Amniotic stem cell (primary cell): ENCODE measurements around the gene DGAT2L6.
"Not testable (repeated sequence)": the region's sequence is repeated elsewhere in the genome, so short reads cannot be mapped to it uniquely, and the experiment has no call there.

Experiments used
- DNase-seq: peaks from one replicate; lab custom pipeline; 2025; lab: John Stamatoyannopoulos, UW

Gene DGAT2L6

GRCh38 chrX:70196961-70197720 is 19.9 kb downstream of the DGAT2L6 start:
- DNase-seq = no peak

- DNase-seq = no peak
These were observed 24.4 kb downstream of the DGAT2L6 start for GRCh38 chrX:70201732-70202131.

GRCh38 chrX:70208479-70208878 is 31.2 kb downstream of the DGAT2L6 start:
- DNase-seq = no peak

DNA sequence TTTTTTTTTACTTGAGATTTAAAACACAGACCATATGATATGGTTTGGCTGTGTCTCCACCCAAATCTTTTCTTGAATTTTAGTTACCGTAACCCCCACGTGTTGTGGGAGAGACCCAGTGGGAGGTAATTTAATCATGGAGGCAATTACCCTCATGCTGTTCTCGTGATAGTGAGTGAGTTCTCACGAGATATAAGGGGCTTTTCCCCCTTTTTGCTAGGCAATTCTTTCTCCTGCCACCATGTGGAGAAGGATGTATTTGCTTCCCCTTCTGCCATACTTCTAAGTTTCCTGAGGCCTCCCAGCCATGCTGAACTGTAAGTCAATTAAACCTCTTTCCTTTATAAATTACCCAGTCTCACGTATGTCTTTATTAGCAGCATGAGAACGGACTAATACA is 32.3 kb downstream of the DGAT2L6 start:
- not testable (repeated sequence) for DNase-seq

DNA sequence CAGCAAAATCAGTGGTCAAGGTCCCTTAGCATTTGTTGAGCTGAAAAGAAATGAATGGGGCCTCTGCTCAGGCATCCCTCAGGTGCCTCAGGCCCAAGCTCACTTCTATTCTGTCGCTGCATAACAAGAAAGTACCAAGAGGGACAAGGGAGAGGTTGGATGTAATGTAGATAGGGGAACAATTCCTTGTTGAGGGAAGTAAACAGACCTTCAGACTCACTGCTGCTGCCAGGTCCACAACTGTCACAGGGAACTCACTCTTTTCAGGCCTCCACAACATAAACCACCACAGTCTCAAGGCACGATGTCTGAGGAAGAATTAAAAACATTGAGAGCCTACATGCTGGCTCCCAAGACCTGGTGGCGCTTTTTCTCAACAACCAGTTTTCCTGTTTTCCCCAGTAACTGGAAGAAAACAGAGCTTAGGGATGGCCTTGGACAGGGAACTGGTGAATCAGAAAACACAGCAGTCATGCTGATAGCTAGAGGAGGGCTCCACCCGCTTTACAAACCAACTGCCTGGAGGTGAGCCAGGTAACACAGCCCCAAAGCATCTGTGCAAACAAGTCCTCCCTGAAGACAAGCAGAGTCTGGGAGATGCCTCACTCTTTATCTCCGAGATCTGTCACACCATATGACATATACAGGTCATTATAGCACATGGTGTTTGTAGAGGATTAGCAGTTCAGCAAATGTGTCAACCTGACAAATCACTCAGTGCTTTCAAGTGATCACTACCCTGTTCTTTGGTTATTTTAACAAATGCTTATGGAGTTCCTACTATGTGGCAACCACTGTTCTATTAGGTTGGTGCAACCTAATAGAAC is 42.9 kb downstream of the DGAT2L6 start:
- DNase-seq = no peak

DNA sequence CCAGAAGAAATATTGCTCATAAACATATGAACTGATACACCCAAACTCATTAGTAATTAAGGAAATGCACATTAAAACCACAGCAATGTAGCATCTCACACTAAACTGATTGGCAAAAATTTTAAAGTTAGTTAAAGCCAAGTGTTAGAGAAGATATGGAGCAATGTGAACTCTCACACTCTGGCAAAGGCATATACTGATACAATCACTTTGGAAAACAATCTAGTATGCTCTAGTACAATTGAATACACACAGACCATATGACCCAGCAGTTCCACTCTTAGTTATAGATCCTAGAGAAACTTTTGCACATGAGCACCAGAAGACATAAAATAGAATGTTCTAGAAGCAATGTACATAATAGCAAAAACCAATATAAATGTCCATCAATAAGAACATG is 48.8 kb downstream of the DGAT2L6 start:
- no peak for DNase-seq

DNA sequence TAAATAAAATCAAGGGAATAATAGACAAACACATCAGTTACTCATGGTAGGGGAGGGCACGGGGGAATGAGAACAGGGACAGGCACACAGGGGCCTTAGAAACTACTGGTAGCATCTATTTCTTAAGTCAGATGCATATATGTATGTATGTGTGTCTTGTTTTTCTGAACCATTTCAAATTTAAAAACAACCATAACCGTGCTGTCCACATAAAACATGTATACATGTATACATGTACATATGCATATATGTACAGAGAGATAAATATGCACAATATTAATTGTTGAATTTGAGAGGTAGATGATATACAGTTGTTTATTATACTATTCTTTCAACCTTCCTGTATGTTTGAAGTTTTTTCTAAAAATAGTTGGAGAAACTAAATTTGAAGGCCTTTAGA is 49.4 kb downstream of the DGAT2L6 start:
- no peak for DNase-seq

DNA sequence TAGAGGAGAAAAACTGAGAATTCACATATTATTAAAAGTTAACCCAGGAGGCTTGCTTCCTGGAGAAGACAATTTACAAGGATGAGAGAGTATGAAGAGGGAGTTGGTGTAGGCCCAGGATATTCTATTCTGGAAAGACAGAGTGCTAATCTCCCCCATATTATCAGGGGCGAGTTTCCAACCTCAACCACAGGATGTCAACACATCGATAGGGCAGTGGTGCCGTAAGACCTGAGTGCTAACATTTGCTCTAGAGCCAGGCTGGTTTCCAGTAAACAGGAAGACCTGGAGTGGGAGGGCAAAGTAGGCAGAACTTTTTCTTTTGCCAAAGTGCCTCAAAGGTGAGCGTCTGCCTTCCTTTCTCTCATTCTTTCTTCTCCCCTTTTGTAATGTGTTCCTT is 54.4 kb downstream of the DGAT2L6 start:
- no peak for DNase-seq

- no peak for DNase-seq
These were observed 57.1 kb downstream of the DGAT2L6 start, which contains the start of gene AWAT1 for GRCh38 chrX:70234355-70234754. Gene AWAT1 (plus strand): TSS chrX:70234655. CDS start chrX:70234696, 41 bp downstream.

GRCh38 chrX:70240751-70241150 is 63.5 kb downstream of the DGAT2L6 start:
- no peak for DNase-seq

DNA sequence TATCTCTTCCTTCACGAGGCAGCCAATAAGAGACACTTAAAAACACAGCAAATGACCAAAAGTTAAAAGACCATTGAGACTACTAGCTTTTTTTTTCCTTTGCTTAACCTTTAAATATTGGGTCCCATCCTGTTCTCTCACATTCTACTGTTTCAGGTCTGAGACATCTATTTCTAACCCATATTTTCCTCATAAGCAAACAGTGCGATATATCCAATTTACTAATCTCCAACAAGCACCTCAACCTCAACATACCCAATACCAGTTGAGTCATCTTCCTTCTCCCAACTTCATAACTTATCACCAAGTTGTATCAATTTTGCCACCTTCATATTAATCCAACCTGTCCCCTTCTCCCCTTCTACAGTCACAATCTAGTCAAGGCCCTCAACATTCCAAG is 64.2 kb downstream of the DGAT2L6 start:
- no peak for DNase-seq

DNA sequence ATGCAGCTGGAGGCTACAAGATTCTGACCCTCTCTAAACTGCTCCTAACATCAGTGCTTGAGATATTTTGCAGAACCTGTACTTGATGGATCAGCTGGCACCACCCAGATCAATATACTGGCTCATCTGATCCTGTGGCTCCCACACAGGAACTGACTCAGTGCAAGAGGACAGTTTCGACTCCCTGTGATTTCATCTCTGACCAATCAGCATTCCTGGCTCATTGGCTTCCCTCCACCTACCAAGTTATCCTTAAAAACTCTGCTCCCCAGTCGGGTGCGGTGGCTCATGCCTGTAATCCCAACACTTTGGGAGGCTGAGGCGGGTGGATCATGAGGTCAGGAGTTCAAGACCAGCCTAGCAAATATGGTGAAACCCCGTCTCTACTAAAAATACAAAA is 66.3 kb downstream of the DGAT2L6 start:
- DNase-seq = not testable (repeated sequence)

DNA sequence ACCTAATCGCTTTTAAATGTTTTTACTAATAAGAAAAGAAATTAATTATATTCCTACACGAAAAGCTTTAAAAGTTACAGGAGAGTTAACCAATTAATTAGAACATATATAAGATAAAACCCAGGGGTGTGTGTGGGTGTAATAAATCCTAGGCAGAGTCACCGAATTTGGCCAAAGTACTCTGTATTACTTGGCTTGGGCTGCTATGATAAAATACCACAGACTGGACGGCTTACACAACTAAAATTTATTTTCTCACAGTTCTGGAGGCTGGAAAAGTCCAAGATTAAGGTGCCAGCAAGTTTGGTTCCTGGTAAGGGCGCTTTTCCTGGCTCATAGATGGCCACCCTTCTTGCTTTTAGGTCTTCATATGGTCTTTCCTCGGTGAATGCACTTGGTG is 67.6 kb downstream of the DGAT2L6 start:
- DNase-seq = no peak

- DNase-seq = no peak
These were observed 70.0 kb downstream of the DGAT2L6 start for GRCh38 chrX:70247252-70247651.

- DNase-seq = no peak
These were observed 75.2 kb downstream of the DGAT2L6 start for GRCh38 chrX:70252491-70252890.

DNA sequence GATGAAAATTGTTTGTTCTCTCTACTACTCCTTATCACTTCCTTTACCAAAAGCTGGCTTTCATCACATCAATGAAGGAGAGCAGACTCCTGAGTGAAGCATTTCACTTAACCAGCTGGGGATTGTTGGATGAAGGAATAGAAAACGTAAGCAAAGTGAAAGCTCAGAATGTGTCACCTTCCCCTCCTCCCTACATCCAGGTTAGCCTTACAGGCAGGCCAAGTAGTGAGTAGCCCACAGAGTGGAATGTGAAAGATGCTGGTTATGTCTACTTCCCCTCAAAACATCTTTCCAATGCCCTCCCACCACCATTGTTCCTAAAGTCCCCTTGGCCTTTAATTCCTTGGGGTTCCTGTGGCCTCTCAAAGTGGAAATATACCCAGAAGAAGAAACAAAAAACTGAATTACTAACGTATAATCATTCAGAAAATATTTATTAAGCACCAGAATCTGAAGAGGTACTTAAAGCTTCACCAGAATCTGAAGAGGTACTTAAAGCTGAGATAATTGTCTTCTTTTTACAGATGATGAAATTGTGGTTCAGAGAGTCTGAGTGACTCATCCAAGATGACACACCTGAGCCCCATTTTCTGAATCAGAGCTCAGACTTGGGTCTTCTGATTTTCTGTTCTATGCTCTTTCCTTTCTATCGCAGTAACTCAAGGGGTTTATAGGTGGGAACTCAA is 76.2 kb downstream of the DGAT2L6 start:
- no peak for DNase-seq

DNA sequence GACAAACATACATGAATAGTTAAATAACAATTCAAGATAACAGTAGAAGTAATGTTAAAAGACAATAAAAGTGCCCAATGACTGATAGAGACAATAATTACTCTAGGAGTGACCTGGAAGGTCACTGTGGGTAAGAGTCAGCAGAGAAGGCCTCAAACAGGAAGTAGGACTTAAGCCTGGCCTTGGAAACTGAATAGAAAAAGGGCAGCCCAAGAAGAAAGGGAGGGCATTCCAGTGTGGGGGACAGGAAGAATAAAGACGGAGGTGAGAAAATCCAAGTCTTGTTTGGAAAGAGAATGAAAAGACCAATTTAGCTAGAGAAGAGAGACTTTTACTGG is 76.7 kb downstream of the DGAT2L6 start:
- DNase-seq = no peak

GRCh38 chrX:70254909-70255308 is 77.6 kb downstream of the DGAT2L6 start:
- no peak for DNase-seq
